Colonic mucosa (tissue), 4 donors: ENCODE measurements around the gene KLF9. TPM values are rescaled to one million over a fixed set of nuclear protein-coding genes. Genes with fewer than 3 reads are reported as not detected.
A peak's percentile ranks its signal among the peaks of the same experiment; 100 is the strongest.

Experiments
- DNase-seq: peaks from one replicate; pipeline ENCODE4 v3.0.0-alpha.2; 2020
- H3K27ac ChIP-seq: fragments of 200-600 bp; one replicate; pipeline ENCODE4 v1.8.0; 2021
- H3K27me3 ChIP-seq: fragments of 200-600 bp; one replicate; pipeline ENCODE4 v1.8.0; 2021
- H3K36me3 ChIP-seq: fragments of 200-600 bp; one replicate; pipeline ENCODE4 v1.8.0; 2021
- H3K4me1 ChIP-seq: fragments of 200-600 bp; one replicate; pipeline ENCODE4 v1.8.0; 2021; ENCODE audit warnings: mild to moderate bottlenecking
- H3K4me3 ChIP-seq: fragments of 200-600 bp; one replicate; pipeline ENCODE4 v1.8.0; 2021
- H3K9ac ChIP-seq, 2 donors: one replicate each; pipeline ENCODE4 v1.7.0; 2013; ENCODE audit warnings: control low read depth in 2 of 2, low read depth in 2 of 2, low read length in 2 of 2
- H3K9me3 ChIP-seq: fragments of 200-600 bp; one replicate; pipeline ENCODE4 v1.8.0; 2021
- intact Hi-C: fragments of 100-400 bp; cut with DNase I; formaldehyde crosslinking; loops from one replicate; pipeline ENCODE4 v1.14.1; 2022
- total RNA-seq, 2 donors: library from RNA; stranded (reverse); fragmentation: NEBNext Ultra II Directional in 1 of 2; extraction: Animal tissue kit (Norgen Biotek cat#: 25700) in 1 of 2; gene quantifications; one replicate each; pipeline ENCODE4 v1.2.1, GENCODE V29; 2021
- TF ChIP-seq, protein P1 (sequence below): fragments of 200-600 bp; IDR thresholded peaks from one replicate; pipeline ENCODE4 v1.8.0; 2022; ENCODE audit warnings: antibody characterized with exemption, mild to moderate bottlenecking
- donor health status: healthy.
- donor health status: DM: no; HTN: no; CAD: no.
- donor health status: DM: no; HTN: no; CAD: no.

Gene KLF9
- total RNA-seq, 2 donors from 2014 or later = 13.5 to 18.8 TPM

DNA sequence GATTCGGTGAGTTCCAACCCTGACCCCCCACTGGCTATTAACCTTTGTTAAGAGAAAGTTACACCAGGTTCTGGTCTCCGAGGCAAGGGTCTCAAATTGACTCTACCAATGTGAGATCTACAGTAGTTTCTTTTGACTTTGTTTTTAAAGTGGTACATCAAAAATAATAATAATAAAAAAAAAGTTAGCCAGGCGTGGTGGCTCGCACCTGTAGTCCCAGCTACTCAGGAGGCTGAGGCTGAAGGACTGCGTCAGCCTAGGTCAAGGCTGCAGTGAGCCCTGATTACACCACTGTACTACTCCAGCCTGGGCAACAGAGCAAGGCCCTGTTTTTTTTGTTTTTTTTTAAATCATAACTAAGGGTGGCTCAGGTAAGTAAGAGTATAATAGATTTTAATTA, 1.0 kb upstream of the KLF9 start:
- Histone ChIP-seq H3K9ac (peak overlapping the region in 1 of 2 donors; percentile 86), H3K36me3 (no peaks in the 10 kb centered on the region), H3K27ac (peak overlapping the region; percentile 99), H3K4me3 (no peak overlapping the region), H3K4me1 (peaks cover 9% of the 10 kb centered on the region), H3K9me3 (no peaks in the 10 kb centered on the region), H3K27me3 (no peaks in the 10 kb centered on the region)
- DNase-seq = no peak
- TF ChIP-seq, protein P1, sequence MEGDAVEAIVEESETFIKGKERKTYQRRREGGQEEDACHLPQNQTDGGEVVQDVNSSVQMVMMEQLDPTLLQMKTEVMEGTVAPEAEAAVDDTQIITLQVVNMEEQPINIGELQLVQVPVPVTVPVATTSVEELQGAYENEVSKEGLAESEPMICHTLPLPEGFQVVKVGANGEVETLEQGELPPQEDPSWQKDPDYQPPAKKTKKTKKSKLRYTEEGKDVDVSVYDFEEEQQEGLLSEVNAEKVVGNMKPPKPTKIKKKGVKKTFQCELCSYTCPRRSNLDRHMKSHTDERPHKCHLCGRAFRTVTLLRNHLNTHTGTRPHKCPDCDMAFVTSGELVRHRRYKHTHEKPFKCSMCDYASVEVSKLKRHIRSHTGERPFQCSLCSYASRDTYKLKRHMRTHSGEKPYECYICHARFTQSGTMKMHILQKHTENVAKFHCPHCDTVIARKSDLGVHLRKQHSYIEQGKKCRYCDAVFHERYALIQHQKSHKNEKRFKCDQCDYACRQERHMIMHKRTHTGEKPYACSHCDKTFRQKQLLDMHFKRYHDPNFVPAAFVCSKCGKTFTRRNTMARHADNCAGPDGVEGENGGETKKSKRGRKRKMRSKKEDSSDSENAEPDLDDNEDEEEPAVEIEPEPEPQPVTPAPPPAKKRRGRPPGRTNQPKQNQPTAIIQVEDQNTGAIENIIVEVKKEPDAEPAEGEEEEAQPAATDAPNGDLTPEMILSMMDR = no peak
- intact Hi-C loops = loop anchor here (5.0 kb wide), 1 partner anchor 158 kb away; the partner anchor contains the start of gene SMC5

DNA sequence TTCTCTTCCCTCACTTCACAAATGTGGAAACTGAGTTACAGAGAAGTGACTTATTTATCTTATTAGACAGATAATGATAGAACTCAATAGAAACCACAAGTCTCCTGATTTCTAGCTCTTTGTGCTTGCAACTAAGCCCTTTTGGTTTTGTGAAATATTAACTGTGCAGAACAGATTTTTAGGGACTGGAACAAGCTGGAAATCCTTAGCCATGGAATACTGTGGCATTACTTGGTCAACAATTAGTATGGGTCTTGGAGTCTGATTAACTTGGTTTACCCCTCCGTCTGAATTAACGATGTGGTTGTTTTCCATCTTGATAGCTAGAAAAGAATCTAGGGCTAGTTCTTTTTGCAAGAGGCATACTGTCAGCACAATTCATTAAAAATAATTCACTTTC, 584 bp upstream of the KLF9 start:
- Histone ChIP-seq H3K36me3 (no peaks in the 10 kb centered on the region), H3K9ac (peak overlapping the region; percentile 27 to 86), H3K4me1 (peaks cover 9% of the 10 kb centered on the region), H3K4me3 (no peak overlapping the region), H3K9me3 (no peaks in the 10 kb centered on the region), H3K27ac (peak overlapping the region; percentile 99), H3K27me3 (no peaks in the 10 kb centered on the region)
- DNase-seq = no peak
- intact Hi-C loops = loop anchor here (5.0 kb wide), 1 partner anchor 158 kb away; the partner anchor contains the start of gene SMC5
- TF ChIP-seq, protein P1 = no peak

DNA sequence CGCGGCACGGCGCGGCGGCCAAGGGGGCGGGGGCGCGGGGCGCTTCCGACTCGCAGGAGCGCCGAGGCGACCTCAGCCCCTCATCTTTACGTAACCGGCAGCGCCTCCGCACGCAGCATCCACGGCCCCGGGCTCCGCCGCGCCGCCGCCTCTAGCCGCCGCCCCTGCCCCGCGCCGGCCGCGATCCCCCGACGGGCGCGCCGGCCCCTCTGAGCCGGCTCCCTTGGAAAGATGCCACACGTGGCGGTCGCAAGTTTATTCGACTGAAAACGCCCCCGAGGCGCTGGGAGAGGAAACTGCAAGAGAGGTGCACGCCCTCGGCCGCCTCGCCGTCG, 1.0 kb downstream of the KLF9 start:
- Histone ChIP-seq H3K4me3 (peak overlapping the region; percentile 65), H3K4me1 (peaks cover 7% of the 10 kb centered on the region), H3K9me3 (no peaks in the 10 kb centered on the region), H3K36me3 (no peaks in the 10 kb centered on the region), H3K27ac (peak overlapping the region; percentile 99), H3K27me3 (no peaks in the 10 kb centered on the region), H3K9ac (peak overlapping the region; percentile 100)
- DNase-seq = no peak
- intact Hi-C loops = loop anchor here (5.0 kb wide), 1 partner anchor 69 kb away; no protein-coding TSS in a partner anchor
- TF ChIP-seq, protein P1 = no peak

DNA sequence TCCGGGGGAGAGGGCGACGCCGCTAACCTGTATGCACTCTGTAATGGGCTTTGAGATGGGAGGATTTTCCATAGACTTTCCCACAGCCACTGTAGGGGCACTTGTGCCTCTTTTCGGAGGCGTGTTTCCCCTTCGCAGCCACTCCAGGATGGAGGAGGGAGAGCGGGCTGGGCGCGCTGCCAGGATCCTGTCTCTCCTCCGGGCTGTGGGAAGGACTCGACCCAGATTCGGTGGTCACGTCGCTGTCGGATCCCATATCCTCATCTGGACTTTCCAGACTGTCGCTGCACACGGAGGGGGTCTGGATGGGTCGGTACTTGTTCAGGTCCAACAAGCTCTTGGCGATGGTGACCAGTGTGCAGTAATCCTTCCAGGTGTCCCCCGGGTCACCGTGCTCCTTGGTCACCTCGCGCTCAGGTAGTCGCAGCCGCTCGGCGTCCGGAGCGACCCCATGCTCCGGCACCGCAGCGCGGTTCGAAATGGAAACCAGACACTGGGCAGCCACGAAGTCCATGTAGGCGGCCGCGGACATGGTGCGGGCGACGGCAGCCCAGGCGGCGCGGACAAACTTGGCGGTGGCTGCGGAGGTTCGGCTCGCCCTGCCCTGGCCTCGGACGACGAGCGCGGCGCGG, 1.5 kb downstream of the KLF9 start:
- peaks cover 2% of the 10 kb centered on the region for H3K4me1 ChIP-seq
- no peaks in the 10 kb centered on the region for H3K36me3 ChIP-seq
- TF ChIP-seq, protein P1 = no peak
- peak overlapping the region; percentile 65 for H3K4me3 ChIP-seq
- peak; percentile 82 for DNase-seq
- intact Hi-C loops = loop anchor here (5.0 kb wide), 1 partner anchor 69 kb away; no protein-coding TSS in a partner anchor
- H3K9me3 ChIP-seq = no peaks in the 10 kb centered on the region
- H3K27me3 ChIP-seq = no peaks in the 10 kb centered on the region
- peak overlapping the region; percentile 100 for H3K9ac ChIP-seq
- H3K27ac ChIP-seq = peak overlapping the region; percentile 99

DNA sequence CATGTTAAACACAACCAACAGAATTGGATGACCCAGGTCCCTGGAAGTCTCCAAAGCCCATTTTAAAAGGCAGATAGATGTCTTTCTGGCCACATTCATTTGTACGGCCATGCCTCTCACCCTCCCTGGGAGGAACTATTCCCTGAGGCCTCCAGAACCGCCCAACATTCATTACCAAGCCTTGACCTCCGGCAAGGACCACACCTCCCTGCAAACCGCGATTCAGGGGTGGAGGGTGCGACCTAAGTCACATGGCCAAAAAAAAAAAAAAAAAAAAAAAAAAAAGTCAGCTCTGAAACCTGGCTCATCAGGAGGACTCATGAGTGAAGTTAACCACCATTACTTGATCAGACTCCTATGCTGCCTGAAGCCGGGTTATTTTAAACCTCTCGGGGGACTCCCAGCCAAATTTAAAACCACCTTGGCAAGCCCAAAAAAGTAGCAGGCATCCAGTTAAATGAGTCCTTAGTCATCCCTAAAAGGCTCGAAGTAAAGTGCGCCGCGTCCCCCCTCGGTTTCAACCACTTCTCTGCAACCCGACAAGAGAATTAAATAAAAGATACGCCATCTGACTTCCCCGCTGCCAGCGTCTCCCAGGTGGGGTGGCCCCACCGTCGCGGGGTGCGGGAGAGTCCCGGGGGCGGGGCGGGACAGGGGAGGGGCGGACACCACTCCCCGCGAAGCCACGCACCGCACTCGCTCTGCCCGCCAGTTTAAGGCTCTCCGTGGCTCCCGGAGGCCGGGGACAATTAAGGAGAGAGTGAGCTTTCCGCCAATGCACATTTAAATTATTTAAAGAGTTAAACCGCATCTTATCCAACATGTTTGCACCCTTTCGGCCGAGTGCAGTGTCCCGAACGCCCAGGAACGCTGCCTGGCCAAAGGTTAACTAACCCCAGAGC, 2.3 kb downstream of the KLF9 start:
- Histone ChIP-seq H3K9me3 (no peaks in the 10 kb centered on the region), H3K36me3 (no peaks in the 10 kb centered on the region), H3K4me3 (peak overlapping the region; percentile 65), H3K4me1 (no peaks in the 10 kb centered on the region), H3K27me3 (no peaks in the 10 kb centered on the region), H3K9ac (peak overlapping the region; percentile 100), H3K27ac (peak overlapping the region; percentile 99)
- TF ChIP-seq, protein P1 = no peak
- intact Hi-C loops = loop anchor here (5.0 kb wide), 1 partner anchor 70 kb away; no protein-coding TSS in a partner anchor
- peak; percentile 87 for DNase-seq
